ENCODE results near the gene SLC35G4. TPM values are rescaled to one million over a fixed set of nuclear protein-coding genes. Genes with fewer than 3 reads are reported as not detected.

SLC35G4 gene
- total and polyA plus RNA-seq, 2 donors (not counting 1 experiment from before 2014, with no cell fraction given): not detected

DNA sequence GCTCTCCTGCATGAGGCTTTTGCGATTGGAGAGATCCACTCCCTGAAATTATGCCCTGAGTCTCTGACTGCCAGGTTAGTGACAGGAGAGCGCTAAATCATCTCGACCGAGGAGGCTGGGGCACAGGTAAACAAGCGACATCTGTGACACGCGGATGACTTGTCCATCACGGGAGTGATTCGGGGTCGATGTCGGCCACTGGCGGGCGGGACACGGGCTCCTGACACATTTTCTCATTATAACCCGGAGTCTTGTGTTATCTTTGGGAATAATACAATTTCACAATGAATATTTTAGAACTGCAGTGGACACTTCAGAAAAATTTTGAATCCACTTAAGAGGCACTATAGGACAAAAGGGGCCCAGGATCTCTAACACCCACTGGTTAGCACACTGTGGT is 29.5 kb upstream of the SLC35G4 start:
- Histone ChIP-seq H3K27me3 (replicated peaks in 1 of 4; ENCODE audit: control extremely low read depth in 1 of 4, control insufficient read depth in 3 of 4, insufficient read depth in 4 of 4, low read length in 3 of 4) (no peaks in the 10 kb centered on the region), H3K4me1 (ENCODE audit: control insufficient read depth in 2 of 2, insufficient read depth in 2 of 2, low read length in 2 of 2) (no peaks in the 10 kb centered on the region), H4K20me1 (ENCODE audit: control insufficient read depth, insufficient read depth, low read length, poor library complexity, severe bottlenecking) (no peaks in the 10 kb centered on the region), H3K9ac (ENCODE audit: low read length) (no peak overlapping the region), H3K79me2 (ENCODE audit: control insufficient read depth, insufficient read depth, low read length) (no peaks in the 10 kb centered on the region), H2AFZ (ENCODE audit: insufficient read depth, low read depth, low read length, poor library complexity, severe bottlenecking) (no peak overlapping the region), H3K4me2 (replicated peaks; ENCODE audit: low read depth, low read length, poor library complexity, severe bottlenecking) (no peak overlapping the region), H3K27ac (ENCODE audit: low read length in 2 of 2) (no peak overlapping the region), H3K9me3 (ENCODE audit: control extremely low read depth in 1 of 3, control insufficient read depth in 2 of 3, insufficient read depth in 1 of 3, low read length in 2 of 3) (no peaks in the 10 kb centered on the region), H3K36me3 (replicated peaks in 1 of 2; ENCODE audit: control extremely low read depth in 1 of 2, control insufficient read depth in 1 of 2, extremely low read depth in 1 of 2, insufficient read depth in 2 of 2, low read length in 1 of 2) (no peaks in the 10 kb centered on the region), H3K4me3 (ENCODE audit: control extremely low read depth in 1 of 5, extremely low read depth in 1 of 5, insufficient read depth in 1 of 5, low read depth in 2 of 5, low read length in 4 of 5) (no peak overlapping the region)
- WGBS (ENCODE audit: insufficient coverage): 90% methylated on average over 5 of the region's 15 CpGs
- CTCF ChIA-PET: no interaction called here
- H3K27ac Mint-ChIP-seq: no peak overlapping the region
- H3K27me3 Mint-ChIP-seq: peaks cover 8% of the 10 kb centered on the region
- DNase-seq (no peak), ATAC-seq (ENCODE audit: low read depth) (no peak)
- H3K4me1 Mint-ChIP-seq: no peaks in the 10 kb centered on the region
- POLR2A ChIA-PET: no interaction called here
- no peak for TF ChIP-seq EZH2 (IDR thresholded peaks at IDR 0.05; ENCODE audit: borderline replicate concordance, insufficient read depth, low read depth, low read length, poor library complexity, severe bottlenecking)
- TF ChIP-seq, protein P1, sequence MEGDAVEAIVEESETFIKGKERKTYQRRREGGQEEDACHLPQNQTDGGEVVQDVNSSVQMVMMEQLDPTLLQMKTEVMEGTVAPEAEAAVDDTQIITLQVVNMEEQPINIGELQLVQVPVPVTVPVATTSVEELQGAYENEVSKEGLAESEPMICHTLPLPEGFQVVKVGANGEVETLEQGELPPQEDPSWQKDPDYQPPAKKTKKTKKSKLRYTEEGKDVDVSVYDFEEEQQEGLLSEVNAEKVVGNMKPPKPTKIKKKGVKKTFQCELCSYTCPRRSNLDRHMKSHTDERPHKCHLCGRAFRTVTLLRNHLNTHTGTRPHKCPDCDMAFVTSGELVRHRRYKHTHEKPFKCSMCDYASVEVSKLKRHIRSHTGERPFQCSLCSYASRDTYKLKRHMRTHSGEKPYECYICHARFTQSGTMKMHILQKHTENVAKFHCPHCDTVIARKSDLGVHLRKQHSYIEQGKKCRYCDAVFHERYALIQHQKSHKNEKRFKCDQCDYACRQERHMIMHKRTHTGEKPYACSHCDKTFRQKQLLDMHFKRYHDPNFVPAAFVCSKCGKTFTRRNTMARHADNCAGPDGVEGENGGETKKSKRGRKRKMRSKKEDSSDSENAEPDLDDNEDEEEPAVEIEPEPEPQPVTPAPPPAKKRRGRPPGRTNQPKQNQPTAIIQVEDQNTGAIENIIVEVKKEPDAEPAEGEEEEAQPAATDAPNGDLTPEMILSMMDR (IDR thresholded peaks at IDR 0.05): no peak
- no peak overlapping the region for H3K4me3 Mint-ChIP-seq
- H3K9me3 Mint-ChIP-seq (ENCODE audit: insufficient read depth): no peaks in the 10 kb centered on the region
- intact Hi-C loops (cut with micrococcal nuclease): no loop called here

DNA sequence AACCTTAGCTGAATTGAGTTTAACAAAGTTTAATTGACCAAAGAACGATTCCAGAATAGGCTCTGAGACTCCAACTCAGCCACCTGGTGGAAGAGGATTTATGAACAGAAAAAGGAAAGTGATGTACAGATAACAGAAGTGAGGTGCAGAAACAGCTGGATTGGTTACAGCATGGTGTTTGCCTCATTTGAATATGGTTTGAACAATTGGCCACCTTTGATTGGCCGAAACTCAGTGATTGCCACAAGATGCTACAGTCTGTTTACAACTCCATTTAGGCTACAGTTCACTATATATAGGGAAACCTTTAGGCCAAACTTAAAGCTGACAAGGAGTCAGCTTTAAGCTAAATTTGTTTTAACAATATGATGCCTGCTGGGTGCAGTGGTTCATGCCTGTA is 28.1 kb upstream of the SLC35G4 start:
- Histone ChIP-seq H3K27ac (ENCODE audit: low read length in 2 of 2) (no peak overlapping the region), H2AFZ (ENCODE audit: insufficient read depth, low read depth, low read length, poor library complexity, severe bottlenecking) (no peak overlapping the region), H3K79me2 (ENCODE audit: control insufficient read depth, insufficient read depth, low read length) (no peaks in the 10 kb centered on the region), H3K4me2 (replicated peaks; ENCODE audit: low read depth, low read length, poor library complexity, severe bottlenecking) (no peak overlapping the region), H3K4me1 (ENCODE audit: control insufficient read depth in 2 of 2, insufficient read depth in 2 of 2, low read length in 2 of 2) (no peaks in the 10 kb centered on the region), H3K9me3 (ENCODE audit: control extremely low read depth in 1 of 3, control insufficient read depth in 2 of 3, insufficient read depth in 1 of 3, low read length in 2 of 3) (no peaks in the 10 kb centered on the region), H3K4me3 (ENCODE audit: control extremely low read depth in 1 of 5, extremely low read depth in 1 of 5, insufficient read depth in 1 of 5, low read depth in 2 of 5, low read length in 4 of 5) (no peak overlapping the region), H3K27me3 (replicated peaks in 1 of 4; ENCODE audit: control extremely low read depth in 1 of 4, control insufficient read depth in 3 of 4, insufficient read depth in 4 of 4, low read length in 3 of 4) (no peaks in the 10 kb centered on the region), H3K9ac (ENCODE audit: low read length) (no peak overlapping the region), H4K20me1 (ENCODE audit: control insufficient read depth, insufficient read depth, low read length, poor library complexity, severe bottlenecking) (no peaks in the 10 kb centered on the region), H3K36me3 (replicated peaks in 1 of 2; ENCODE audit: control extremely low read depth in 1 of 2, control insufficient read depth in 1 of 2, extremely low read depth in 1 of 2, insufficient read depth in 2 of 2, low read length in 1 of 2) (no peaks in the 10 kb centered on the region)
- TF ChIP-seq EZH2 (IDR thresholded peaks at IDR 0.05; ENCODE audit: borderline replicate concordance, insufficient read depth, low read depth, low read length, poor library complexity, severe bottlenecking): no peak
- TF ChIP-seq, protein P1 (IDR thresholded peaks at IDR 0.05): no peak
- H3K4me1 Mint-ChIP-seq: no peaks in the 10 kb centered on the region
- no peaks in the 10 kb centered on the region for H3K9me3 Mint-ChIP-seq (ENCODE audit: insufficient read depth)
- POLR2A ChIA-PET: no interaction called here
- H3K27me3 Mint-ChIP-seq: peaks cover 8% of the 10 kb centered on the region
- no peak overlapping the region for H3K27ac Mint-ChIP-seq
- H3K4me3 Mint-ChIP-seq: no peak overlapping the region
- CTCF ChIA-PET: no interaction called here
- WGBS (ENCODE audit: insufficient coverage): 83% methylated on average over 1 of the region's 2 CpGs
- DNase-seq: no peak
- intact Hi-C loops (cut with micrococcal nuclease): no loop called here
- ATAC-seq (ENCODE audit: low read depth): no peak

All from B cell (primary cell).